LNCaP clone FGC (cell line): Measurements from ENCODE around the gene SND1.

Source experiments
- DNase-seq: peaks from one replicate; pipeline ENCODE4 v3.0.0-alpha.2; 2011; ENCODE audit warnings: low read depth
- H3K4me3 ChIP-seq: 2 replicates; pipeline ENCODE4 v1.5.1; 2011; ENCODE audit warnings: mild to moderate bottlenecking, low read depth, low read length, control low read depth
- CTCF ChIP-seq: IDR thresholded peaks from 2 replicates; pipeline ENCODE4 v1.5.1; 2012; ENCODE audit warnings: mild to moderate bottlenecking; ENCODE audit not compliant: control insufficient read depth, insufficient read depth; ENCODE audit errors: extremely low read depth

The SND1 gene

DNA sequence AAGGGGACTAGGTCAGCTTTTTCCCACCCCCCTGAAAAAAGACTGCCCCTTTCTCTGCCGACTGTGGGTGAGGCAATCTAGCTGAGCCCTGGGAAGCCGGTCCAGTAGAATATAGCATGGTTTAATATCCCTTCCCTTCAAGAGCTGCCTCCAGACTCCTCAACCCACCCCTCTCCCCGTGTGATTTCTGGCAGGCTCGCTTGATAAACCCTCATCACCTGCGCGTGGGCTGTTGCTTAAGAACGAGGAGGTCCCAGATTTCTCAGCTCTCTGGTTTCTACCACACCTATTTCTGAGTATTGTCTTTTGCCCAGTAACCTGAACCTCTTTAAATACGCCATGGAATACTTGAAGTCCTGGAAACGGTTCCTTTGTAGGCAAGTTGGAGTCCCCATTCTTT, 381.3 kb downstream of the SND1 start:
- no peak for TF ChIP-seq CTCF
- H3K4me3 ChIP-seq = no peak overlapping the region
- no peak for DNase-seq

- TF ChIP-seq CTCF = no peak
- H3K4me3 ChIP-seq = no peak overlapping the region
- DNase-seq = no peak
Measured at GRCh38 chr7:128034825-128035224, 382.8 kb downstream of the SND1 start.

GRCh38 chr7:128035712-128036111, 383.7 kb downstream of the SND1 start:
- H3K4me3 ChIP-seq = no peak overlapping the region
- no peak for DNase-seq
- TF ChIP-seq CTCF = peak; percentile 62

DNA sequence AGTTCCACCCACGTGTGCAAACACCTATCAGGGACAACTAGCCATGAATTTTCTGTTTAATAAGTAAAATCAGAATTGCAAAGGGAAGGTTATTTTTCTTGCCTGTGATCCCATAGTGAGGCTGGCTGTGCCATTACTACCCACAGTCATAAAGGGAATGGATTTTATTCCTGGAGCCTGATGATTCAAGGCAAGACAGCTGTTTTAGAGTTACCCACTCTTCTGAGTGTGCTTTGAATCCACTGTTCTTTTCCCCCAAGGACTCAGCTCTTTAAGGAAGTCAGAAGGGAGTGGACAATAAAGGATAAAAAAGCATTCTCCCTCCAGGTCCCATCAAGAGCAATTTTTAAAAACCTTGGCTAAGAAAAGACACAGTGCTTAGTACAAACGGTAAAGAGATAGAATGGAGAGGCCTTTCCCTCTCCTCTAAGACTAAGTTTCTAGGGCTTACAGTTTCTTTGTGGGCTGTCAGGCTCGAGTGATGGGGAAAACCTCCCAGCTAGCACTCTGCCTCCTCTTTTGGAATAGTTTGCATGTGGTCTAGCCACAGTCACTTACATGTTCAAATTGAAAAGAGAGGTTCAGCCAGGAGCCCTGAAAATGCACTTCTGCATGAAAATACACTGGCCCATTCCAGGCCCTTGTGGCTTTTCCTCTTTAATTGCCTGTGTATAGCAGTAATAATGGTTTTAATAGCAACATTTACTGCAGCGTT, 384.4 kb downstream of the SND1 start:
- TF ChIP-seq CTCF = no peak
- no peak overlapping the region for H3K4me3 ChIP-seq
- no peak for DNase-seq

- no peak for DNase-seq
- TF ChIP-seq CTCF = no peak
- H3K4me3 ChIP-seq = no peak overlapping the region
Measured at GRCh38 chr7:128037081-128037480, 385.1 kb downstream of the SND1 start.

- DNase-seq = no peak
- no peak overlapping the region for H3K4me3 ChIP-seq
- no peak for TF ChIP-seq CTCF
Measured at GRCh38 chr7:128037880-128038619, 386.1 kb downstream of the SND1 start.

- DNase-seq = no peak
- no peak for TF ChIP-seq CTCF
- no peak overlapping the region for H3K4me3 ChIP-seq
Measured at GRCh38 chr7:128039544-128039953, 387.6 kb downstream of the SND1 start.
